ENCODE data around the gene MILR1.

DNA sequence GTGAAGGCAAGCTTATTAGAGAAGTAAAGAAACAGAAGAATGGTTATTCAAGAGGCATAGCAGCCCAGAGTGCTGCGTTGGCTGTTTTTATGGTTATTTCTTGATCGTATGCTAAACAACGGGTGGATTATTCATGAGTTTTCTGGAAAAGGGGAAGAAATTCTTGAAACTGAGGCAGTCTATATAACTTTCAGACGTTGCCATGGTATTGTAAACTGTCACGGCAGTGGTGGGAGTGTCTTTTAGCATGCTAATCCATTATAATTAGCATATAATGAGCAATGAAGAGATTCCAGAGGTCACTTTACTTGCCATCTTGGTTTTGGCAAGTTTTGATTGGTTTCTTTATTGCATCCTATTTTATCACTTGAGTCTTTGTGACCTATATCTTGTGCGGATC, 17.4 kb upstream of the MILR1 start:
- TF ChIP-seq, protein P1, sequence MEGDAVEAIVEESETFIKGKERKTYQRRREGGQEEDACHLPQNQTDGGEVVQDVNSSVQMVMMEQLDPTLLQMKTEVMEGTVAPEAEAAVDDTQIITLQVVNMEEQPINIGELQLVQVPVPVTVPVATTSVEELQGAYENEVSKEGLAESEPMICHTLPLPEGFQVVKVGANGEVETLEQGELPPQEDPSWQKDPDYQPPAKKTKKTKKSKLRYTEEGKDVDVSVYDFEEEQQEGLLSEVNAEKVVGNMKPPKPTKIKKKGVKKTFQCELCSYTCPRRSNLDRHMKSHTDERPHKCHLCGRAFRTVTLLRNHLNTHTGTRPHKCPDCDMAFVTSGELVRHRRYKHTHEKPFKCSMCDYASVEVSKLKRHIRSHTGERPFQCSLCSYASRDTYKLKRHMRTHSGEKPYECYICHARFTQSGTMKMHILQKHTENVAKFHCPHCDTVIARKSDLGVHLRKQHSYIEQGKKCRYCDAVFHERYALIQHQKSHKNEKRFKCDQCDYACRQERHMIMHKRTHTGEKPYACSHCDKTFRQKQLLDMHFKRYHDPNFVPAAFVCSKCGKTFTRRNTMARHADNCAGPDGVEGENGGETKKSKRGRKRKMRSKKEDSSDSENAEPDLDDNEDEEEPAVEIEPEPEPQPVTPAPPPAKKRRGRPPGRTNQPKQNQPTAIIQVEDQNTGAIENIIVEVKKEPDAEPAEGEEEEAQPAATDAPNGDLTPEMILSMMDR (conservative IDR thresholded peaks at IDR 0.05; ENCODE audit: low read depth, low read length): no peak
- no peak for TF ChIP-seq EZH2 (IDR thresholded peaks at IDR 0.05; ENCODE audit: low read length, unreplicated experiment)
